H1 (cell line): ENCODE results near the gene PRF1. TPM values are rescaled to one million over a fixed set of nuclear protein-coding genes. Genes with fewer than 3 reads are reported as not detected.

Experiments
- CTCF ChIP-seq, 3 experiments: IDR thresholded peaks; 1 replicate in 2 of 3; 2 replicates in 1 of 3; pipeline versions ENCODE4 v1.5.1 to v1.6.1; 2011; ENCODE audit warnings: low read length in 3 of 3, mild to moderate bottlenecking in 3 of 3, inconsistent platforms in 2 of 3, low read depth in 1 of 3, moderate library complexity in 1 of 3; ENCODE audit not compliant: insufficient read depth in 1 of 3; ENCODE audit errors: control extremely low read depth in 1 of 3
- GABPA ChIP-seq: IDR thresholded peaks from 2 replicates; pipeline ENCODE4 v1.6.1; 2011; ENCODE audit warnings: mild to moderate bottlenecking, low read length, moderate library complexity, borderline replicate concordance; ENCODE audit not compliant: insufficient read depth
- NANOG ChIP-seq: IDR thresholded peaks from 2 replicates; pipeline ENCODE4 v1.6.1; 2011; ENCODE audit warnings: low read length, low read depth, mild to moderate bottlenecking, inconsistent platforms; ENCODE audit not compliant: insufficient read depth, poor library complexity, severe bottlenecking
- RXRA ChIP-seq: IDR thresholded peaks from 2 replicates; pipeline ENCODE4 v1.6.1; 2011; ENCODE audit warnings: low read depth, mild to moderate bottlenecking, low read length, moderate library complexity; ENCODE audit not compliant: insufficient read depth
- TAF1 ChIP-seq: IDR thresholded peaks from 2 replicates; pipeline ENCODE4 v1.6.1; 2011; ENCODE audit warnings: mild to moderate bottlenecking, low read depth, low read length
- TEAD4 ChIP-seq: IDR thresholded peaks from 2 replicates; pipeline ENCODE4 v1.6.1; 2012; ENCODE audit warnings: low read depth, low read length, inconsistent platforms, mixed read lengths
- polyA plus RNA-seq, 7 experiments: library from polyadenylated mRNA; depleted of rRNA in 3 of 7; stranded (reverse) in 5 of 7; unstranded in 2 of 7; fragments of >200 nt in 5 of 7; fragments of 200-250 nt in 2 of 7; gene quantifications; 1 replicate in 5 of 7; 2 replicates in 1 of 7; 4 replicates in 1 of 7; pipeline versions ENCODE4 v1.2.1 to v1.2.3, GENCODE V29; 2011 to 2013; ENCODE audit warnings: missing spikeins in 2 of 7, mixed read lengths in 2 of 7
- total RNA-seq: library from RNA; stranded (reverse); fragmentation: NEBNext Ultra II Directional; extraction: Animal tissue kit (Norgen Biotek cat#: 25700); gene quantifications from 2 replicates; pipeline ENCODE4 v1.2.1, GENCODE V29; 2021

PRF1 gene
- total and polyA plus RNA-seq, 2 of the 8 experiments (the other 6 are each of a cell fraction or from before 2014, with no cell fraction given) = 0.15 TPM; not detected in 1

DNA sequence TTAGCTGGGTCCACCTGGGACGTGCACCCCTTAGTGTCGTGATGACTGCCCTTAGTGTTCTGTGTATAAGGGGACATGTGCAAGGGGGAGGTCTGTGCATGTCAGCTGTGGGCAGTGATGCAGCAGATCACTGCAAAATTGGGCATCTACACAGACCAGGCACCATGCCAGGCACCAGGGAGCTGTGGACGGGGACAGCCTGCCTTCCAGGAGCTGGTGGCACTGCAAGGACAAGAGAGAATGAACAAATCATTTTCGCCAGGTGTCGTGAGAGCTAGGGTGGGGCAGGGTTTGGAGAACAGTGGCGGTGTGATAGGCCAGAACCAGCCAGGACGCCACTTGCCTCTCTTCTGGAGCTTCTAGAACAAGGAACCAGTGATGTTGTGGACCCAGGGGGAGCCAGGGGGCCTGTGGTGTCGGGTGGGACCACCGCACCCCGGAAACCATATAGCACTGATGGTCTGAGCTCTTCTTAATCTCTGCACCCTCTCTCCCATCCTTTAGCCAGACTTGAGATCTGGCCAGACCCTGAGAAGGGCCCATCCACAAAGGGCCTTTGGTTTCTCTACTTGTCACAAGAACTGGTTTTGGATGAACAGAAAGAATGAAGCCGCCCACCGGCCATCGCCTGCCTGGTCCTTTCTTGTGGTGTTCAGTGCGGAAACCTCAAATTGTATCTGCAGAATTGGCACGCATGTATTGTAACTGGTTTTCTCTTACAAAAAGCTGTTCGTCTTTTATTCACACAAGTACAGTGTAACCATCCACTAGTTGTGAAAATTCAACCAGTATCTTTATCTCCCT is 30.7 kb downstream of the PRF1 start (continued):
- no peak for TF ChIP-seq NANOG
- TF ChIP-seq GABPA = no peak
- no peak for TF ChIP-seq RXRA
- no peak for TF ChIP-seq TAF1
- TF ChIP-seq CTCF (IDR thresholded peaks at IDR 0.05; ENCODE audit: control extremely low read depth in 1 of 3, insufficient read depth in 1 of 3, low read depth in 1 of 3, low read length in 3 of 3) = no peak
- no peak for TF ChIP-seq TEAD4
